ENCODE measurements around the gene PI4KB.

Gene PI4KB

DNA sequence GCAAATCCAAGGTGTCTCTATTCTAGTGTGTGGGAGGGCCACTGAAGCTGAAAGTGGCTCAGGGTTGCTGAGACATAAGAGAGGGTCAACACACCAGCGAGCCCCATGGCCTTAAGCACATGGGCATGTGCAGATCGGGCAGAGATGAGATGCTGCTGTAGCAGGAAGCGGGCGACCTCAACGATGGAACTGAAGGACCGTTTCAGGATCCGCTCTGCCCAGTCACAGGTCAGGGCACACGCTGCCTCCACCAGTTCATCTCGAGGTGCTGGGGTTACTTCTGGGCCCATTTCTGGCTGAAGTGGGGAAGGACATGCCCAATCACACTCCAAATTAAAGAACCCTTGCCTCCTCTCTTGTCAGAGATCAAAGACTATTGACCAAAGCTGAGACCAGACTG, 16.4 kb upstream of the PI4KB start:
- Histone ChIP-seq H3K79me2 (ENCODE audit: insufficient read depth, low read length) (peaks cover 11% of the 10 kb centered on the region), H3K27me3 (ENCODE audit: low read length) (no peaks in the 10 kb centered on the region), H3K9me3 (ENCODE audit: insufficient read depth, low read length) (no peaks in the 10 kb centered on the region), H3K36me3 (ENCODE audit: low read length) (no peaks in the 10 kb centered on the region), H3K4me2 (ENCODE audit: low read depth, low read length, poor library complexity, severe bottlenecking) (no peak overlapping the region), H3K9me2 (replicated peaks; ENCODE audit: insufficient read depth, low read length) (no peaks in the 10 kb centered on the region), H3K27ac (ENCODE audit: low read depth, low read length) (no peak overlapping the region), H2AFZ (ENCODE audit: low read depth, low read length, severe bottlenecking) (no peak overlapping the region), H3K4me3 (ENCODE audit: insufficient read depth, low read length, poor library complexity, severe bottlenecking) (no peak overlapping the region), H4K20me1 (ENCODE audit: low read depth, low read length) (no peaks in the 10 kb centered on the region), H3K9ac (ENCODE audit: low read length) (no peak overlapping the region), H3F3A (ENCODE audit: insufficient read depth) (peaks cover 18% of the 10 kb centered on the region)
- no peak for TF ChIP-seq EZH2phosphoT487 (conservative IDR thresholded peaks at IDR 0.05; ENCODE audit: low read length)
- TF ChIP-seq, protein P1, sequence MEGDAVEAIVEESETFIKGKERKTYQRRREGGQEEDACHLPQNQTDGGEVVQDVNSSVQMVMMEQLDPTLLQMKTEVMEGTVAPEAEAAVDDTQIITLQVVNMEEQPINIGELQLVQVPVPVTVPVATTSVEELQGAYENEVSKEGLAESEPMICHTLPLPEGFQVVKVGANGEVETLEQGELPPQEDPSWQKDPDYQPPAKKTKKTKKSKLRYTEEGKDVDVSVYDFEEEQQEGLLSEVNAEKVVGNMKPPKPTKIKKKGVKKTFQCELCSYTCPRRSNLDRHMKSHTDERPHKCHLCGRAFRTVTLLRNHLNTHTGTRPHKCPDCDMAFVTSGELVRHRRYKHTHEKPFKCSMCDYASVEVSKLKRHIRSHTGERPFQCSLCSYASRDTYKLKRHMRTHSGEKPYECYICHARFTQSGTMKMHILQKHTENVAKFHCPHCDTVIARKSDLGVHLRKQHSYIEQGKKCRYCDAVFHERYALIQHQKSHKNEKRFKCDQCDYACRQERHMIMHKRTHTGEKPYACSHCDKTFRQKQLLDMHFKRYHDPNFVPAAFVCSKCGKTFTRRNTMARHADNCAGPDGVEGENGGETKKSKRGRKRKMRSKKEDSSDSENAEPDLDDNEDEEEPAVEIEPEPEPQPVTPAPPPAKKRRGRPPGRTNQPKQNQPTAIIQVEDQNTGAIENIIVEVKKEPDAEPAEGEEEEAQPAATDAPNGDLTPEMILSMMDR (IDR thresholded peaks at IDR 0.05; ENCODE audit: insufficient read depth, low read length, poor library complexity, severe bottlenecking), result no peak

DNA sequence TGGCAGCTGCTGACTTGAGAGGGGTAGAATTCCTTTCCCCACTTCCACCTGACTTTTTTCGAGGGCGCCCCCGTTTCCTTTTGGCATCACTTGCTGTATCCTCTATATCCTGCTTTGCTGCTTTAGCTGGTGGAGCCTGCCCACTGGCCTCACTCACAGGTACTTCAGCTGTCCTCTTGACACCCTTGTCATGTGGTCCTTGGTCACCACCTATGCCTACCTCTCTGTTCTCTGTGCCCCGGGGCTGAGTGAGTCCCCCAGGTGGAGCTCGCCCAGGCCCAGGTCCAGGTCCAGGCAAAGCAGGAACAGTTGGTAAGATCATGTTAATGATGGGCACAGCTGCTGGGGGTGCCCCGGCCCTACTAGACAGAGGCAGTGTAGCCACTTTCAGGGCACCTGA, 15.4 kb upstream of the PI4KB start:
- no peak overlapping the region for H3K27ac ChIP-seq (ENCODE audit: low read depth, low read length)
- H3K9me2 ChIP-seq (replicated peaks; ENCODE audit: insufficient read depth, low read length), result no peaks in the 10 kb centered on the region
- H3K9ac ChIP-seq (ENCODE audit: low read length), result no peak overlapping the region
- H3K4me3 ChIP-seq (ENCODE audit: insufficient read depth, low read length, poor library complexity, severe bottlenecking), result no peak overlapping the region
- H3F3A ChIP-seq (ENCODE audit: insufficient read depth), result peaks cover 18% of the 10 kb centered on the region
- H3K9me3 ChIP-seq (ENCODE audit: insufficient read depth, low read length), result no peaks in the 10 kb centered on the region
- H3K36me3 ChIP-seq (ENCODE audit: low read length), result no peaks in the 10 kb centered on the region
- H2AFZ ChIP-seq (ENCODE audit: low read depth, low read length, severe bottlenecking), result no peak overlapping the region
- H3K27me3 ChIP-seq (ENCODE audit: low read length), result no peaks in the 10 kb centered on the region
- TF ChIP-seq EZH2phosphoT487 (conservative IDR thresholded peaks at IDR 0.05; ENCODE audit: low read length), result no peak
- TF ChIP-seq, protein P1 (IDR thresholded peaks at IDR 0.05; ENCODE audit: insufficient read depth, low read length, poor library complexity, severe bottlenecking), result no peak
- no peak overlapping the region for H3K4me2 ChIP-seq (ENCODE audit: low read depth, low read length, poor library complexity, severe bottlenecking)
- no peaks in the 10 kb centered on the region for H4K20me1 ChIP-seq (ENCODE audit: low read depth, low read length)
- peaks cover 11% of the 10 kb centered on the region for H3K79me2 ChIP-seq (ENCODE audit: insufficient read depth, low read length)

DNA sequence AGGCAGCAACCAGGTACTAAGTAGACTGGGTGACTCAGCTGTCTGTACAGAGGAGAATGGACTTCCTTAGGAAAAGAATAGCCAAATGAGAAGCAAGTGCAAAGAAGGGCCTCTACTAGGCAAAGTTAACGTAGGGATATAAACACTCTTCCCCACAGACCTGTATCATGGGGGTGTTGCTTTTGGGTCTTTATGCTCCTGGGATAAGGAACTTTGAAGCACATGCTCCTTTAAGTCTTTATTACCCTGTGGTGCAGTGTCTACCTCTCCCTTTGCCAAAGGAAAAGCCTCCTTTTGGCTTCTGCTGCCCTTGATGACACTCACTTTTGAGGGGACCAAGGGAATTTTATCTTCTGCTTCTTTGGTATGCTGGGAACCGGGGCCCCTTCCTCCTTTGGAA, 14.8 kb upstream of the PI4KB start:
- Histone ChIP-seq H3F3A (ENCODE audit: insufficient read depth) (peaks cover 18% of the 10 kb centered on the region), H3K9ac (ENCODE audit: low read length) (no peak overlapping the region), H3K9me3 (ENCODE audit: insufficient read depth, low read length) (no peaks in the 10 kb centered on the region), H3K27ac (ENCODE audit: low read depth, low read length) (no peak overlapping the region), H4K20me1 (ENCODE audit: low read depth, low read length) (no peaks in the 10 kb centered on the region), H3K36me3 (ENCODE audit: low read length) (no peaks in the 10 kb centered on the region), H3K9me2 (replicated peaks; ENCODE audit: insufficient read depth, low read length) (no peaks in the 10 kb centered on the region), H3K27me3 (ENCODE audit: low read length) (no peaks in the 10 kb centered on the region), H2AFZ (ENCODE audit: low read depth, low read length, severe bottlenecking) (no peak overlapping the region), H3K79me2 (ENCODE audit: insufficient read depth, low read length) (peaks cover 11% of the 10 kb centered on the region), H3K4me3 (ENCODE audit: insufficient read depth, low read length, poor library complexity, severe bottlenecking) (no peak overlapping the region), H3K4me2 (ENCODE audit: low read depth, low read length, poor library complexity, severe bottlenecking) (no peak overlapping the region)
- no peak for TF ChIP-seq EZH2phosphoT487 (conservative IDR thresholded peaks at IDR 0.05; ENCODE audit: low read length)
- TF ChIP-seq, protein P1 (IDR thresholded peaks at IDR 0.05; ENCODE audit: insufficient read depth, low read length, poor library complexity, severe bottlenecking), result no peak

All from SU-DHL-6 (cell line).